NCI-H2171 (cell line): ENCODE data around the gene DLEC1.
"Not testable (repeated sequence)": the region's sequence is repeated elsewhere in the genome, so short reads cannot be mapped to it uniquely, and the experiment has no call there.

Experiments
- DNase-seq: peaks from one replicate; lab custom pipeline; 2025; lab: John Stamatoyannopoulos, UW

Gene DLEC1

DNA sequence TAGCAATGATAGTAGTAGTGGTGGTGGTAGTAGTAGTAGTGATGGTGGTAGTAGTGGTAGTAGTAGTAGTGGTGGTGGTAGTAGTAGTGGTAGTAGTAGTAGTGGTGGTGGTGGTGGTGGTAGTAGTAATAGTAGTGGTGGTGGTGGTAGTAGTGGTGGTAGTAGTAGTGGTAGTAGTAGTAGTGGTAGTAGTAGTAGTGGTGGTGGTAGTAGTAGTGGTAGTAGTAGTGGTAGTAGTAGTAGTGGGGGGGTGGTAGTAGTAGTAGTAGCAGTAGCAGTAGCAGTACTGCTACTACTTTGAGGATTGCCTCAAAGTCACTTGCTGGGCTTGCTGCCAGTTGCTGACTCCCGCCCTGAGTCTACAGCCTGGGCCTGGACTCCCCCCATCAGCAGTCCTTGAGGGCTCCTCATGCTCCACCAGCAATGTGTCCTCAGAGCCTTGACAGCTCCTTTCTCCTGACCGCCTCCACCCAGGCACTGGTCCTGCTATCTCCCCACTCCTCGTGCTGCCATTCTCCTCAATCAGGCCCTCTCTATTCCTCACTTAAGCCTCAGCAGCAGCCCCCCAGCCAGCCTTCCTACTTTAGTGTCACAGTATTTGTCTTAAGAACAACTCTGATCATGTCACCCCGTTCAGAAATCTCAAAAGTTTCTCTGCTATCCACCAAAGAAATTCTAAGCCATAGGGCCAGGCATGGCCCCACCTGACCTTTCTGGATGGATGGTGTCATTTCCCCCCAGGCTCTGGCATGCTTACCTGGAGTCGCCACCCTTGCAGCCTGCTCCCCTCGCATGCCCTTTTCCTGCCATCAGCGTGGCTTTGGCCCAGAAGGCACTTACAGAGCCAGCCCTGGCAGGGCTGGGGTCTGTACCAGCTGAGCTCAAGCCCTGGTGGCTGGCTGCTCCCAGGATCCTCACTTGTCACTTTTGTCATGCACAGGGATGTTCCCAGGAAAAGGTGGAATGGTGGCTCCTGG is 45.6 kb downstream of the DLEC1 start:
- DNase-seq = no peak

DNA sequence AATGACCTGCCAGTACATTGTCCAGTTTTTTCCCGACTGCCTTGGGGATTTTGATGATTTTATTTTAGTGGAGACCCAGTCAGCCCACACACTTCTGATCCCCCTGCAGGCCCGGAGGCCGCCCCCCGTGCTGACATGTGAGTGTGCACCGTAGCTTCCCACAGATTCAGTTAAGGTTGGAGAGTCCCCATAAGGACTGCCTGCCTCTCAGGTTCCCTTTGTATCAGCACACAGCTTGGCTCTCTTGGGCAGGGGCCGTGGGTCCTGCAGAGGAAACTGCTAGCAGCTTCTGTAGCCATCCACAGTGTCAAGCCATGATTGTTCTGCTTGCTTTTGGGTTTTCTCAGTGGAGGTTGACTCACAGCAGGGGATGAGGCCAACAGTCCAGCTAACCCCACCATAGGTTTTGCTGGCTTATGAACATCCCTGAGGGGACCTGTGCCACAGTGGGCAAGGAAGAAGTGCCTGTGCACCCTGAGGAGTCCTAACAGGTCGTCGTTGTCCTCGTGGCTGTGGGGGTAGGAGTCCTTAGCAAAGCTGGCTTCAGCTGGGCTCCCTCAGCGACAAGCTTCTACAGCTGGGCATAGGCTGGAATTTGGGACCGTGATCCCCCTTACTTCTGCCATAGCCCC is 46.4 kb downstream of the DLEC1 start:
- no peak for DNase-seq

DNA sequence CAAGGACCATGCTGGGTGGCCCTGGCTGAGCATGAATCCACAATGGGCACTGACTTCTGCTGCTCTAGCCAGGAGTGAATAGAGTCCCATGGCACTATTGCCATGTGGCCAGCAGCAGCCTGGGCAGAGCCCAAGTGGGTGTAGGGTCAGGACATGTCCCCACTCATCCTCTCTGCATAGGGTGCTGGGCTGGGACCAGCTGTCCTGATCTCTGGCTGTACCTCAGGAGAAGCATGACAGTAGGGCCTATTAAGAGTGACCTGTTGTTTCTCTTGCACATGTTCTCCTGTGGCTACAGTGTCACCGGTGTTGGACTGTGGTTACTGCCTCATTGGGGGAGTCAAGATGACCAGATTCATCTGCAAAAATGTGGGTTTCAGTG is 46.9 kb downstream of the DLEC1 start:
- no peak for DNase-seq

DNA sequence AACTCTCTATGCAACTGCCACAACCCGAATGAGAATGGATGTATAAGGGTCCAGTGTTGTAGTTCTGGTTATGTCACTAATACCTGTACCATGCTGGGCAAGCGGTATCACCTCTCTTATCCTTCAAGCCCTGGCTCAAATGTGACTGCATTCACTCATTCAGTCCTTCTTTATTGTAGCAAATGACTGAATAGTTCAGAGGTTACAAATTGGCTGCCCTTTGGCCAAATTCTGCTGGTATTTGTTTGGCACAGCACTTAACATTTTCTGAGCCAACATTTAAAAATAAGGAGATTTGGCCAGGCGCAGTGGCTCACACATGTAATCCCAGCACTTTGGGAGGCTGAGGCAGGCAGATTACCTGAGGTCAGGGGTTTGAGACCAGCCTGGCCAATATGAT is 47.5 kb downstream of the DLEC1 start:
- DNase-seq = no peak

DNA sequence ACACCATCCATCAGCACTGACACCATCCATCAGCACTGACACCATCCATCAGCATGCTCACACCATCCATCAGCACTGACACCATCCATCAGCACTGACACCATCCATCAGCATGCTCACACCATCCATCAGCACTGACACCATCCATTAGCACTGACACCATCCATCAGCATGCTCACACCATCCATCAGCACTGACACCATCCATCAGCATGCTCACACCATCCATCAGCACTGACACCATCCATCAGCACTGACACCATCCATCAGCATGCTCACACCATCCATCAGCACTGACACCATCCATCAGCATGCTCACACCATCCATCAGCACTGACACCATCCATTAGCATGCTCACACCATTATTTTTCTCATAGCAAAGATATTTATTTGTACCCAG is 48.3 kb downstream of the DLEC1 start:
- DNase-seq = not testable (repeated sequence)

DNA sequence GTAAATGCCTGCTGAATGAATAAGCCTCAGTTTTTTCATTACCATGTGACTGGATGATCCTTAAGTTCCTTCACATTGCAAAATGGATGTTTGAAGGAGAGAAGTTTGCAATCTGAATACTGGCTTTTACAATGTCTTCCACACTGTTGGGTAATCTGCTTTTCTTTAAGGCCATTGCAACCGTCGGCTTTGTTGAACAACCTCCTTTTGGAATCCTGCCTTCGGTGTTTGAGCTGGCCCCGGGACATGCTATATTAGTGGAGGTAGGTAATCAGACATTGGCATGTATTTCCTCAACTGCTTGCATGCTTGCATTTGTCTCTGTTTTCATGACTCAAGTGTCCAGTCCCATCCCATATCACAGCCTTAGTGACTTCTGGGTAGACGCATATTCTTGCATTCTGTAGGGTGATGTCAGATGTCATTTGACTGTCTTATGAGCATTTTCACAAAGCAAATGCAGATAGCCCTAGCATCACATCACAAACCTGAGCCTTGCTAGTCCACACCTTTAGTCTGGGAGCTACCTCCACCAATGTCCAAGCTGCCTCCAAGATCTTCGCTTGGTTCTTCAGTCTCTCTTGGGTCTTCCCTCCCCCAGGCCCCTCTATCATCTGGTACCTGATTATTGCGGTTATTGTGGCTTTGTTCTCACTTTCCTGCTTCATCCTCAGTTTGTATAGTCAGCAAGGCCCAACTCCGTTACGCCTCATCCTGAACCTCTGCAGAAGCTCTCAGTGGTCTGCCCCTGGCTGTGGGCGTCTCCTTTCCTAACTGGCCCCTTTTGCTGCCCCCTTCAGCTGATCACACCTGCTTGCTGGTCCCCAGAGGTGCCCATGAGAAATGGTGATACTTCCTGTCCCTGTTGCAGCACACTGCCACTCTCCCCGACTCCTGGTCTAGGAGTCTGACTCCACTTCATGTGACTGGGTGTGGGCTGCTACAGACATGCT is 49.4 kb downstream of the DLEC1 start:
- DNase-seq = no peak

DNA sequence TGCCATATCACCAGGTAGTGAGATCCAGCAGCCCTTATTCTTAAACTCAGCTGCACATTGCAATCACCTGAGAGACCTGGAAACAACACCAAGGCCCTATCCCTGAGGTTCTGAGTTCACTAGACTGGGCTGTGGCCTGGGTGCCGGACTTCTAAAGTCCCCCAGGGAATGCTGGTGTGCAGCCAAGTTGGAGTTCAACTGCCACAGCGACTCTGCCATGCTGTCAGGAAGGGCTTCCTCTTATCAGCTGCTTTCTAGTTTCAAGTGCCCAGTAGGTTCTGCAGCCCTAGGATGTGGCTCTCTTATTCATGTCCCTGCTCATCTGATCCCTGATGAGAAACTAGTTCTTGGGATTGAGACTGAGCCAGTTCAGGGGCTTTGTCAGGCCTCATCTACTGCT is 50.2 kb downstream of the DLEC1 start:
- no peak for DNase-seq

DNA sequence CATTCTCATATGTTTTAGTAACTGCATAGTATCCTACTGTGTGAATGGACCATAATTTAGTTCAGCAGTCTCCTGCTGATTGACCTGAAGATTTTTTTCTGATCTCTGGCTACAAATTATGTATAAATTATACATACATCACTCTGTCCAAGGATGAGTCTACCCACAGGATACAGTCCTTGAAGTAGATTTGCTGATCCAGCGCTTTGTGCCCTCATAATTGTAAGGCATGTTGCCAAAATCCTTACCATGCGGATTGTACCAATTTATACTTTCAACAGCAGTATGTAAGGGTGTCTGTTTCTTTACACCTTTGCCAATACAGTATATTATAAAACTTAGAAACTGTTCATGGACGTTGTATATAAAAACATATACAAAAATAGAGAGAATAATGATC is 51.4 kb downstream of the DLEC1 start:
- no peak for DNase-seq

DNA sequence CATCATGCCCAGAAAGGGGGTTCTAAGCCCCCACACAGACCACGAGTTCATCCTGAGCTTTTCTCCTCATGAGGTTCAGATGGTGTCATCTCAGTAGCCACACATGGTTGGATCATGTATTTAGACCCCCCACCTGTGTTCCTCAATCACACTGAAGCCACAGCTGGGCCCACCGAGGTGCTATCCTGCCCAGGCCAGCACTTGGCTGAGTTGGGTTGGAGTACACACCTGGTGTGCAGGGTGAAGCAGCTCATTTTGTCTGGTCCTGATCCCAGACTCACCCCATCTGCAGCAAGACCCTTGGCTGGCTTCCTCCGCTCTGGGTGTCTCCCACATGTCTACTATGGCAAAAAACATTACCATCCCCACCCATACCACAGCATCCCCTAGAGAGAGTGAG is 56.0 kb downstream of the DLEC1 start:
- DNase-seq = no peak

DNA sequence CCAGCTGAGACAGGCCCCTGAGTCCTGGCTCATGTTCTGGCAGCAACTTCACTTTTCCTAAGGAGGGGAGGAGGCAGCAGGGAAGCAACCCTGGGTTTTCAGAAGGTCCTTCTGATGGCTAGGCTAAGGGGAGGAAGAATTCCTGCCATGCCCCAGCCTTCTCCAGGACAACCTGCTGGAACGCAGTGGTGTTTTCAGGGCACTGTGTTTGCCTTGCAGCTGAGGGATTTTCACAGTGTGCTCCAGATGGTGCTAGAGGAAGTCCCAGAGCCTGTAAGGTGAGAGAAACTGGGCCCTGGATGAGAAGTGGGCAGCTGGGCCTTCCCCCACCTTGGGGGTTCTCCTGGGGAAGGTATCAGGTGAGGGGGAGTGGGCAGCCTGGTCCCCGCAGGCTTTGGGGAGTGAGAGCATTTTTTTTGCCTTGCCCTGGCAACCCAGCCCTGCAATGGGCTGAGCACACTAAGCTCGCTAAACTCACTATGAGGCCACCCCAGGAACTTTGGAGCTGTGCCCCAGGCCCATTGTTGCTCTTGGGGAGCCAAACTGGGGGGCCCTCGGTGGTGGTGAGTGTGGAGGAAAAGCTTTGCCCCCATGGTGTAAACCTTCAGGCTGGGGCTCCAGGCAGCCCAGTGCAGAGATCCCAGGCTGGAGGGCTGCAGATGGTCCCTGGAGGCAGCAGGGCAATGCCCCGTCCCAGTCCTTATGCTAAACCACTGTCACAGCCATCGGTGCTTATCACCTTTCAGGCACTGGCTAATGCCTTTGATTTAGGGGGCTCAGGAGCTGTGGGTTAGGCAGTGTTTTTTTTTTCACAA is 56.9 kb downstream of the DLEC1 start:
- no peak for DNase-seq

DNA sequence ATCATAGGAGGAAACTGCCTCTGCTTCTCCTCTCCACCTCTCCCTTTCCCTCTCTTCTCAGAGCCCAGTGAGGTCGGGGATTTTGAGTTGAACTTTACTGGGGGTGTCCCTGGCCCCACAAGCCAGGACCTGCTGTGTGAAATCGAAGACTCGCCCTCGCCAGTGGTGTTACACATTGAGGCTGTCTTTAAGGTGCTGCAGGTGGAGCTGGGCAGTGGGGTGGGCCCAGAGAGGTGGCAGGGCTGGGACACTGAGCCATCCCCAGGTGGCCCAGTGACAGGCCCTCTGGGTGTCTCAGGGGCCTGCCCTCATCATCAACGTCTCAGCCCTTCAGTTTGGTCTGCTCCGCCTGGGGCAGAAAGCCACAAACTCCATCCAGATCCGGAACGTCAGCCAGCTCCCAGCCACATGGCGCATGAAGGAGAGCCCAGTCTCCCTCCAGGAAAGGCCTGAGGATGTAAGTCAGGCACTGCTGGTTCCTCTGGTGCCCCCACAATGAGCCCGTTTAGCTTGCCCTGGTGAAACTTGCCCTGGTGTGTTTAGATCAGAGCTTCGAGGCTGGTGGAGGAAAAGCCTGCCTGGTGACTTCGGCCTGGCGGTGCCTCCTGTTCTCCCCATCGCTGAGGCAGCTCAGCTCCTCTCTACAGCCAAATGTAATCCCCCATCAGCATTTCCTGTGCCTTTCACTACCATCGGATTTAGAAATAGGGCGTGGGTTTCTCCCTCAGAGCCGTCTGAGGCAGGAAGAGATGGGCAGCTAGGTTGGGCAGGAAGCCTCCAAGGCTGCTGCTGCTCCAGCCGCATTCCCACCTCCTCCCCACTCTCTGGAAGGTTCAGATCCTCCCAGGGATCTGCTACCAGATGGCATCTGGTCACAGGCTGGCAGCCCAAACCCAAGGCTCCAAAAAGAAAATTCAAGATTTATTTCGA is 58.7 kb downstream of the DLEC1 start:
- DNase-seq = no peak

DNA sequence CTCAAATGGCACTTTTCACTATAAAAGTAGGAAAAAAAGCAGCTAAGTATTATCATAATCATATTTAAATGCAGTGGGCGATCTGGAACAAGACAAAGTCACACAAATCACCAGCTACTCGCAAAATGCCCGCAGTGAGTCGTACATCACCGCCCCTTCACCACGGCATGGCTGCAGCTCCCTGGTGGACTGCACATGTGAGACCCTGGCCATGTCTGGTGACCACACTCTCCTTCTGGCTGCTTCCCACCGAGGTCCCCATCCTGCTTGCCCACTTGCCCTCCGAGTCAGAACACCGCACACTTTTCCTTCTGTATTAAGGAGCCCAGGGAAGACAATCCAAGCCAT is 59.3 kb downstream of the DLEC1 start:
- no peak for DNase-seq

DNA sequence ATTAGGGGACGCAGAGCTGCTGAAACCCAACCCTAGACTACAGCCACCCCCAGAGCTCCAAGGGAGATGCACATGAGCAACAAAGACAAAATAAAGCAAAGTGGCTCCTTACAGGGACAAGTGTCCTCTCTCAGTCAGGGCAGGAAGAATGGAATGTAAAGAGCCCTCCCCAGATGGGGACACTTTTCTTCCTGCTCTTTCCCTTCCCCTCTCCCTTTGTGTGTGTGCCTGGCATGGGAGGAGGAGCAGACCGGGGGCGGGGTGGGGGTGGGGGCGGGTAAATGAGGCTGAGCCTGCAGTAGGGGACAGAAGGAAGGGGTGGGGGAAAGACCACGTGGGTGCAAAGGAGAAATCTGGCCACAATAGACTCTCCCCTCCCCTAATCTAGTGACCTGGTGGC is 60.5 kb downstream of the DLEC1 start:
- no peak for DNase-seq

DNA sequence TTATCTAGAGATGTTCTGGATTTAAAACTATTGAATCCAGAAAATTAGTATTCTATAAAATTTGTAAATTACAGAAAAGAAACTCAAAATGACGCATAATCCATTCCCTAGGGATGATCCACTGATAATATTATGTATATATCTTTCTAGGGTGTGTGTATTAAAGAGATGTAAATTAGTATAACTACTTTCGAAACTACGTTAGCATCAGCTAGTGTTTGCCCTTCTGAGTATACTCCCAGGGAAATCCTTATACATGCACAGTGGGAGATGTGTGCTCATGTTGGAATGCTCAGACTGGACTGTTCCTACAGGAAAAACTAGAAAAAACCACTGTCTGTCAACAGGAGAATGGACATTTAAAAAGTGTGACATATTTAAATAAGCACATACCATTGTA is 61.5 kb downstream of the DLEC1 start:
- DNase-seq = no peak

DNA sequence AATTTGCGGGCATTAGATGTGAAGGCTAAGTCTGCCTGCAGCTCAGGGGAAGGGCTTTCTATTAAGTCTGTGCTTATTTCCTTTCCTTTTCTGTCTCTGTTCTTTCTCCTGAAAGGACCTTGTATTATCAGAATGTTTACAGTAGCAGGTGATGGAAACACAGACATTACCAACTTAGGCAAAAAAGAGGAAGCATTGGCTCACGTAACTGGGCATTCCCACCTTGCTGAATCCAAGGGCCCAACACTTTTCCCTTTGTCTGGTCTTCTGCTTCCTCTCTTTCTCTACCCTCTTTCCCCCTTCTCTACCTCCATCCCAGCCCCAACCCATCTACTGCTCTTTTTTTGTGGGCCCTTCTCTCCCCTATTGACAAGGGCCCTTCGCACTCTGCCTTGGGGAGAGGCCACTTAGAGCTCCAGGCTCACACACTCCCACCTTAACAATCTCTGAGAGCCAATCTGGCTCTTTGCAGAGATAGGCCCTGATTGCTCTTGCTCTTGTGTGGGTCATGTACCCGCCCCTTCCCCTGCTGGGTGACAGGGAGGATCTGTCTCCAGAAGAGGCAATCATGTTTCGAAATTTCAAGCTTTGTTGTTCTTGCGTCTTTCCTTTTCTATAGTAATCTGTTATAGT is 62.9 kb downstream of the DLEC1 start:
- no peak for DNase-seq

DNA sequence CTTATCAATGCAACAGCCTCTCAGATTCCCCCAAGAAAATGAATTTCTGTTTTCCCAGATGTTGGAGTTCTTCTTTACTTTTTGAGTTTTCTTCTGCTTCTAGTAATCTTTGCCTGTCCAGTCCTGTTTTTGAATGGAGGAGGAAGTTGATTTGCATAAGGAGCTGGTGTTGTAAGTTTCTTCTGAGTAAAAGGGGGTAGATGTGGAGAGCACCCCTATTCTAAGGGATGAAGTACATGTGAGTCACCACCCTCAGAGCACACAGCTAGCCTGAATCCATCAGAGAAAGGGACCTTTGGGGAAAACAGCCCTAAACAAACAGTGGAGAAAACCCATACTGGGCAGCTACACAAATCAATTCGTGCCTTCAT is 63.4 kb downstream of the DLEC1 start:
- DNase-seq = no peak

DNA sequence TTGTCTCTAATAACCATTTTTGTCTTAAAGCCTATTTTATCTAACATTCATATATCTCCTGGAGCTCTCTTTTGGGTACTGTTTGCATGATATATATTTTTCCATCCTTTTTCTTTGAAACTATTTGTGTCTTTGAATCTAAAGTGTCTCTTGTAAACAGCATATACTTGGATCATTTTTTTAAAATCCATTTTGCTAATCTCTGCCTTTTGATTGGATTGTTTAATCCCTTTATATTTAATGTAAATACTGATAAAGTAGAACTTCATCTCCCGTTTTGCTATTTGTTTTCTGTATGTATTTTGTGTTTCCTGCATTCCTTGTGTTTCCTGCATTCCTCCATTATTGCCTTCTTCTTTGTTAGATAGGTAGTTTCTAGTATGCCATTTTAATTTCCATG is 66.5 kb downstream of the DLEC1 start:
- DNase-seq = no peak

DNA sequence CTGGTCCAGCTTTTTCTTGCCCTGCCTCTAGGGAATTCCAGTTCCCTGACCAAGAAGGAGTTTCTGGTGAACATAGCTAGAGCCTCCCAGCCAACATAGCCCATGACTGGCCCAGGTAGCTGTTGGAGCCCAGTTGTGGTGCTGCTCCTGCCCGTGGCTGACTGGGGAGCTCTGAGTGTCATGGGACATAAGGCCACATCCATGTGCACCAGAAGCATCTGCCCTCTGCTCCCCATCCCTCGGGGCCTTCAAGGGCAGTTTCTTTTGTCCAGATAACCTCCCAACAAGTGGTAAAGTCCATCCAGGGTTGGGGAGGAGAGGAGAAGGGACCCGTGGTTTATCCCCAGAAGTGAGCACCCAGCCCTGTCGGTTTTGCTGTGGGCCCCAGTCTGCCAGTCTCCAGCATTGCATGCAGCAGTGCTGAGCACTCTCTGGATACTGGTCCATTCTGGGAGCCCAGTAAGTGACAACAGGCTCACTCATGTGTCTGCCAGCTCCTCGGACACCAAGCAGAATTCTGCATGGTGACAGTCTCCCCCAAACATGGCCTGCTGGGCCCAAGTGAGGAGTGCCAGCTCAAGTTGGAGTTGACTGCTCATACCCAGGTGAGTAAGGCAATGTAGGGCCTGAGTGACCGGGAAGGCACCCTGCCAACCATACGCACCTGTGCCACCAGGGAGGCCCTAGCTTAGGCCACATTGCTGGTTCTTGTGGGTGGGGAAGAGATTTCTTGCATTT is 69.1 kb downstream of the DLEC1 start:
- no peak for DNase-seq
